ES-I3 (cell line): ENCODE results near the gene RPEL1.

Experiments
- H3K36me3 ChIP-seq: 2 replicates; pipeline ENCODE4 v1.6.1; 2013; ENCODE audit warnings: mild to moderate bottlenecking, low read length, control low read depth, moderate library complexity; ENCODE audit not compliant: insufficient read depth
- H3K4me1 ChIP-seq: 2 replicates; pipeline ENCODE4 v1.6.1; 2013; ENCODE audit warnings: mild to moderate bottlenecking, control low read depth, low read length; ENCODE audit not compliant: insufficient read depth
- H3K9ac ChIP-seq: 2 replicates; pipeline ENCODE4 v1.6.1; 2013; ENCODE audit warnings: low read depth, mild to moderate bottlenecking, low read length, moderate library complexity
- H3K9me3 ChIP-seq: 2 replicates; pipeline ENCODE4 v1.6.1; 2013; ENCODE audit warnings: mild to moderate bottlenecking, low read length, moderate library complexity; ENCODE audit not compliant: control insufficient read depth, insufficient read depth

RPEL1 gene

GRCh38 chr10:103278862-103279298 lies 33.2 kb downstream of the RPEL1 start:
- peak overlapping the region; percentile 65; the same call in 1 of the 2 replicates for H3K9ac ChIP-seq
- H3K36me3 ChIP-seq: no peaks in the 10 kb centered on the region
- no peaks in the 10 kb centered on the region for H3K9me3 ChIP-seq
- peaks cover 18% of the 10 kb centered on the region for H3K4me1 ChIP-seq

GRCh38 chr10:103280031-103280430 lies 34.3 kb downstream of the RPEL1 start:
- Histone ChIP-seq H3K36me3 (no peaks in the 10 kb centered on the region), H3K9me3 (no peaks in the 10 kb centered on the region), H3K4me1 (peaks cover 18% of the 10 kb centered on the region), H3K9ac (no peak overlapping the region)

GRCh38 chr10:103280506-103280905 lies 34.8 kb downstream of the RPEL1 start:
- Histone ChIP-seq H3K9me3 (no peaks in the 10 kb centered on the region), H3K36me3 (no peaks in the 10 kb centered on the region), H3K9ac (no peak overlapping the region), H3K4me1 (peaks cover 18% of the 10 kb centered on the region)

- Histone ChIP-seq H3K9me3 (no peaks in the 10 kb centered on the region), H3K4me1 (peaks cover 14% of the 10 kb centered on the region), H3K36me3 (no peaks in the 10 kb centered on the region), H3K9ac (peak overlapping the region; percentile 3; the same call in 1 of the 2 replicates)
These were observed 36.1 kb downstream of the RPEL1 start for GRCh38 chr10:103281753-103282152.

DNA sequence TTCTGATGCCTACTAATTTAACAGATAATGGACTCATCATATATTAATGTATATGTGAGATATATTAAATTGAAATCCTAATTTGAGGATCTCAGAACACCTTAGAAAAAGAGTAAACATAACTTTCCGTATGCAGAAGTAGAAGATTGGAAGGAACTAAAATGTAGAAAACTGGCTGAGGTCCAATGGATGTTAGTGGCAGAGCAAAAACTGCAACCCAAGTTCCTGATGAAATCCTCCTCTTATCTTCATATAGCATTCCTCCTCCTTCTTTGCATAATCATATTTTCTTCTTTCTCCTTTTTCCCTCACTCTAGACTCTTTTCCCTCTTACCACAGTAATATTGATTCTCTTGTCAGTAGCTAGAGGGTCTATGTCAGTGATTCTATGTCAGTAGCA lies 37.3 kb downstream of the RPEL1 start:
- H3K9me3 ChIP-seq: no peaks in the 10 kb centered on the region
- H3K36me3 ChIP-seq: no peaks in the 10 kb centered on the region
- peaks cover 14% of the 10 kb centered on the region for H3K4me1 ChIP-seq
- no peak overlapping the region for H3K9ac ChIP-seq

DNA sequence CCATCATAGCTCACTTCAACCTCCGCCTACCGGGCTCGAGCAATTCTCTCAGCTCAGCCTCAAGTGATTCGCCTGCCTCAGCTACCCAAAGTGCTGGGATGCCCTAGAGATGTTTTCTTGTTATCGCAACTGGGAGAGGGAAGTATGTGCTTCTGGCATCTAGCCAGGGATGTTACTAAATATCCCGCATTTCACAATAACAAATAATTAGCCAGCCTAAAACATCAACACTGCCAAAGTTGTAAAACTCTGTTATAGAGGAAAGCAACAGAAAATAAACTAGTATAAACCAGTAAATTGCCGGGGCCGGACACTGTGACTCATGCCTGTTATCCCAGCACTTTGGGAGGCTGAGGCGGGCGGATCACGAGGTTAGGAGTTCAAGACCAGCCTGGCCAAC lies 38.5 kb downstream of the RPEL1 start:
- no peaks in the 10 kb centered on the region for H3K9me3 ChIP-seq
- H3K9ac ChIP-seq: no peak overlapping the region
- peaks cover 14% of the 10 kb centered on the region for H3K4me1 ChIP-seq
- H3K36me3 ChIP-seq: no peaks in the 10 kb centered on the region

DNA sequence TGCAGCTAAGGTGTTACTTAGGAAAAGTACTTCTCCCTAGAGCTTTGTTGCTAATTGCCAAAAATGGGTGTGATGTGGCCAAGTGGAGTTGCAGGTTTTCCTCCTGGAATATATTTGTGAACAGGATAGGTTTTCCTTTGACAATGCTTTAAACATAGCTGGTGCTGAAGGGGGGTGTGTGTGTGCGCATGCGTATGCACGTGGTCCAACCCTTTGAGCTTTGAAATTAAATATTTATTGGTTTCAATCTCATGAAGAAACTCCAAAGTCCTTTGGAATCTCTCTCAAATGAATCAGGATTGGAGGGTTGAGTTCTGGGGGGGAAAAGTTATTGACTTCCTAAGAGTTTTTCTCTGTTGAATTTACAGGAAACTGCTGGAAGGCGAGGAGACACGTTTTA lies 42.3 kb downstream of the RPEL1 start:
- no peaks in the 10 kb centered on the region for H3K9me3 ChIP-seq
- no peaks in the 10 kb centered on the region for H3K4me1 ChIP-seq
- no peak overlapping the region for H3K9ac ChIP-seq
- H3K36me3 ChIP-seq: no peaks in the 10 kb centered on the region

GRCh38 chr10:103291588-103291987 lies 45.9 kb downstream of the RPEL1 start:
- H3K9ac ChIP-seq: no peak overlapping the region
- H3K9me3 ChIP-seq: no peaks in the 10 kb centered on the region
- H3K4me1 ChIP-seq: no peaks in the 10 kb centered on the region
- H3K36me3 ChIP-seq: no peaks in the 10 kb centered on the region

DNA sequence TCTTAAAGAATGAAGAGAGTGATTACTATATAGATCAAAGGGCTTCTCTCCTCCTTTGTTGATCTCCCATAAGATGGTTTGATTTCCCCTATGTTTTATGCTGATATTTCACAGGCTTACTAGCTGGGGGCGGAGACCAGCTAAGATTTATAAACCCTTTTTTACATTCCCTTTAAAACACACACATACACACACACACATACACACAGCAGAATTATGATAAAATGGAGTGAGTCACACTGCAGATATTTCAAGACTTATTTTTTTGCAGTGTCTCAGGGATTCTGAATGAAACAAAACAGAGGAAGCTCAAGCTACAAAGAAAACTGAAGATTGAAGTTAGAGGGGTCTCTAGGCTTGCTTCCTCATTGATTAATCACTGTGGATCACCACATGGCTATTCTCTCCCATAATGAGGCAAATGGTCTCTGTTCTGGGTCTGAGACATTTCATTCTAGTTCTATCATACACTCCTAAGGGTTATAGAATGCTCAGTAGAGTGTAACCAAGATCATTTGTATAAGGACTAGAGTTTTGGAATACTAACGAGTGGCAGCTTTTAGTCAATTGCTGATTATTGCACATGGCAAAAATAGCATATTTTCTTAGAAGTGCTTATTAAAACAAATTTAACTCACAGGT lies 49.8 kb downstream of the RPEL1 start:
- H3K9ac ChIP-seq: no peak overlapping the region
- no peaks in the 10 kb centered on the region for H3K36me3 ChIP-seq
- no peaks in the 10 kb centered on the region for H3K9me3 ChIP-seq

More for the DNA sequence above, 49.8 kb downstream of the RPEL1 start:
- H3K4me1 ChIP-seq: no peaks in the 10 kb centered on the region
